HEK293 (cell line): ENCODE data around the gene CXCL6.

Experiments
- CTCF ChIA-PET: fragments of 350-600 bp; formaldehyde crosslinking; extraction: SDS; loops from one replicate; lab custom pipeline; 2021; ENCODE audit warnings: antibody characterized with exemption; lab: Yijun Ruan, JAX
- POLR2A ChIA-PET: fragments of 300-600 bp; formaldehyde crosslinking; extraction: SDS; loops from one replicate; lab custom pipeline; 2020; ENCODE audit warnings: antibody characterized with exemption, inconsistent platforms; lab: Yijun Ruan, JAX
- H3K27ac ChIP-seq: fragments of 200-500 bp; sonication (Bioruptor generic); 2 replicates; pipeline ENCODE4 v1.5.1; 2014; ENCODE audit warnings: low read depth, low read length, control low read depth, inconsistent platforms; ENCODE audit errors: extremely low read depth
- H3K36me3 ChIP-seq, 2 experiments: fragments of 200-500 bp in 1 of 2; sonication (Bioruptor generic) in 1 of 2; 1 replicate in 1 of 2; 2 replicates in 1 of 2; pipeline ENCODE4 v1.5.1; 2014 to 2017; ENCODE audit warnings: inconsistent platforms in 2 of 2, low read length in 2 of 2; ENCODE audit not compliant: control insufficient read depth in 2 of 2, insufficient read depth in 1 of 2
- H3K4me1 ChIP-seq: fragments of 200-500 bp; sonication (Bioruptor generic); 2 replicates; pipeline ENCODE4 v1.5.1; 2014; ENCODE audit warnings: mild to moderate bottlenecking, low read length, inconsistent platforms; ENCODE audit not compliant: control insufficient read depth, insufficient read depth
- H3K4me3 ChIP-seq: 2 replicates; pipeline ENCODE4 v1.5.1; 2011; ENCODE audit warnings: low read depth, mild to moderate bottlenecking, control low read depth, low read length, moderate library complexity
- H3K9me3 ChIP-seq: fragments of 200-500 bp; sonication (Bioruptor generic); 2 replicates; pipeline ENCODE4 v1.5.1; 2014; ENCODE audit warnings: low read depth, low read length, inconsistent platforms; ENCODE audit not compliant: control insufficient read depth, insufficient read depth
- HOXA7 ChIP-seq: sonication (generic); formaldehyde crosslinking; IDR thresholded peaks from 2 replicates; pipeline ENCODE4 v1.8.1; 2022; ENCODE audit warnings: missing genetic modification reagents, borderline replicate concordance
- PRDM1 ChIP-seq: fragments of 450-650 bp; formaldehyde crosslinking; IDR thresholded peaks from 2 replicates; pipeline ENCODE4; 2016; ENCODE audit warnings: missing biosample characterization, missing genetic modification characterization
- SCRT2 ChIP-seq: fragments of 450-650 bp; formaldehyde crosslinking; IDR thresholded peaks from 2 replicates; pipeline ENCODE4 v1.5.1; 2016; ENCODE audit warnings: missing biosample characterization, missing genetic modification characterization
- WT1 ChIP-seq: fragments of 450-650 bp; formaldehyde crosslinking; IDR thresholded peaks from 2 replicates; pipeline ENCODE4 v1.5.1; 2016; ENCODE audit warnings: missing biosample characterization, missing genetic modification characterization
- ZBTB21 ChIP-seq: fragments of 450-650 bp; formaldehyde crosslinking; IDR thresholded peaks from 2 replicates; pipeline ENCODE4 v1.5.1; 2017; ENCODE audit warnings: missing biosample characterization, missing genetic modification characterization
- ZNF133 ChIP-seq: fragments of 450-650 bp; formaldehyde crosslinking; IDR thresholded peaks from 2 replicates; pipeline ENCODE4 v1.5.1; 2016; ENCODE audit warnings: missing biosample characterization, missing genetic modification characterization
- ZNF169 ChIP-seq: fragments of 450-650 bp; formaldehyde crosslinking; IDR thresholded peaks from 2 replicates; pipeline ENCODE4 v1.5.1; 2016; ENCODE audit warnings: missing biosample characterization, missing genetic modification characterization
- ZNF37A ChIP-seq: fragments of 450-650 bp; IDR thresholded peaks from 2 replicates; pipeline ENCODE4 v1.5.1; 2018; ENCODE audit warnings: missing biosample characterization, missing genetic modification characterization
- ZNF394 ChIP-seq: fragments of 450-650 bp; formaldehyde crosslinking; IDR thresholded peaks from 2 replicates; pipeline ENCODE4 v1.5.1; 2016; ENCODE audit warnings: missing biosample characterization, missing genetic modification characterization, mild to moderate bottlenecking, moderate library complexity, borderline replicate concordance
- ZNF473 ChIP-seq: fragments of 450-650 bp; formaldehyde crosslinking; IDR thresholded peaks from 2 replicates; pipeline ENCODE4 v1.5.1; 2017; ENCODE audit warnings: missing biosample characterization, missing genetic modification characterization
- ZNF626 ChIP-seq: fragments of 450-650 bp; sonication (Bioruptor Pico); formaldehyde crosslinking; IDR thresholded peaks from 2 replicates; pipeline ENCODE4 v1.5.1; 2018; ENCODE audit warnings: missing biosample characterization, missing genetic modification characterization, inconsistent platforms
- ZNF629 ChIP-seq: fragments of 450-650 bp; formaldehyde crosslinking; IDR thresholded peaks from 2 replicates; pipeline ENCODE4 v1.5.1; 2017; ENCODE audit warnings: missing biosample characterization, missing genetic modification characterization
- ZNF747 ChIP-seq: fragments of 450-650 bp; formaldehyde crosslinking; IDR thresholded peaks from 2 replicates; pipeline ENCODE4 v1.5.1; 2016; ENCODE audit warnings: missing biosample characterization, missing genetic modification characterization
- TF ChIP-seq, protein P1 (sequence below): fragments of 450-650 bp; formaldehyde crosslinking; IDR thresholded peaks from 2 replicates; pipeline ENCODE4 v1.5.1; 2016; ENCODE audit warnings: missing biosample characterization, missing genetic modification characterization, low read depth
- TF ChIP-seq, protein P2 (sequence below): fragments of 450-650 bp; formaldehyde crosslinking; IDR thresholded peaks from 2 replicates; pipeline ENCODE4 v1.5.1; 2016; ENCODE audit warnings: missing biosample characterization, missing genetic modification characterization

Gene CXCL6

DNA sequence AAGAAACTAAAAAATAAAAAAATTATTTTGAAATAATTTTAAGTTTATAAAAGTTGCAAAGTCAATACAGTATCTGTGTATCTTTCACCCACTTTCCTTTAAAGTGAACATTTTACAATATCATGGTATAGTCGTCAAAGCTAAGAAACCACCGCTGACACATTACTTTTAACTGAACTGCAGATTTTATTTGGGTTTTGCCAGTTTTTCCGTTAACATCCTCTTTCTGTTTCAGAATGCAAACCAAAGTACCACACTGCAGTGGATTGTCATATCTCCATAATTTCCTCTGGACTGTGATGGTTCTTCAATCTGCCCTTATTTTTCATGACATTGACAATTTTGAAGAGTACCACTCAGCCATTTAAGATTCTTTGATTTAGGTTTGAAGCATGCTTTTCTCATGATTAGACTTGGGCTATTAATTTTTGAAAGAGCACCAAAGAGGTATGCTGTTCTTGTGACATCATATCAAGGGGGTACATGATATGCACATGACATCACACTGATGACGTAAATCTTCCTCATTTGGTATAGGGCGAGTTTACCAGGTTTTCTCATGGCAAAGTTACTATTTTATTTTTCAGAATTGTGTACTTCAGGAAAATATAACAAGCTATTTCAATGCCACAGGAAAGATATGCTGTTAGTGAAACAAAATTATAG lies 29.1 kb downstream of the CXCL6 start:
- ChIA-PET CTCF (interaction anchor here (1.2 to 2.1 kb wide), 3 partner anchors 12 to 202 kb away, joined by 3 to 10 read pairs (median 5); partner anchors contain the start of gene PF4V1), POLR2A (no interaction called here)
- Histone ChIP-seq H3K4me3 (no peak overlapping the region), H3K4me1 (no peaks in the 10 kb centered on the region), H3K27ac (no peak overlapping the region), H3K36me3 (no peaks in the 10 kb centered on the region), H3K9me3 (no peaks in the 10 kb centered on the region)
- TF ChIP-seq, protein P1, sequence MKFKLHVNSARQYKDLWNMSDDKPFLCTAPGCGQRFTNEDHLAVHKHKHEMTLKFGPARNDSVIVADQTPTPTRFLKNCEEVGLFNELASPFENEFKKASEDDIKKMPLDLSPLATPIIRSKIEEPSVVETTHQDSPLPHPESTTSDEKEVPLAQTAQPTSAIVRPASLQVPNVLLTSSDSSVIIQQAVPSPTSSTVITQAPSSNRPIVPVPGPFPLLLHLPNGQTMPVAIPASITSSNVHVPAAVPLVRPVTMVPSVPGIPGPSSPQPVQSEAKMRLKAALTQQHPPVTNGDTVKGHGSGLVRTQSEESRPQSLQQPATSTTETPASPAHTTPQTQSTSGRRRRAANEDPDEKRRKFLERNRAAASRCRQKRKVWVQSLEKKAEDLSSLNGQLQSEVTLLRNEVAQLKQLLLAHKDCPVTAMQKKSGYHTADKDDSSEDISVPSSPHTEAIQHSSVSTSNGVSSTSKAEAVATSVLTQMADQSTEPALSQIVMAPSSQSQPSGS = 0 out of 2 replicates have a peak, but pooled peaks have one; percentile 26
- TF ChIP-seq ZNF629 (tag by site-specific recombination) (peak; percentile 71), ZNF626 (tag by site-specific recombination) (no peak), ZBTB21 (tag by site-specific recombination) (peak; percentile 69), ZNF473 (tag by site-specific recombination) (no peak)
- TF ChIP-seq, all 188 proteins: peak for 3

DNA sequence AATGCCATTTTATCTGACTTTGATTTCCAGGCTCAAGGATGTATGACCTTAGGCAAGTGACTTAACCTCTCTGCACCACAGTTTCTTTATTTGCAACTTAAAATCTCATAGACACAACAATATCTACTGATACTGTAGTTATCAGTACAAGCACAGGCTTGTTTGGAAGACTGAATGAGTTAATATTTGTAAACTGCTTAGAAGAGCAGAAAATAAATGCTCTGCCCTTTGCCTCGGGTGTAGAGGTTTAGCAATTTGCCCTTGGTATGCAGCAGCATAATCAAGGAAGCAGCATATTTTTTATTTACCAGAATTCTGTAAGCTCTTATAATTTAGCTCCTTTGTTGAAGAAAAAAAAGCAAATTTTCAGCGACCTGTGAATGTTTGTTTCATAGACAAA lies 29.8 kb downstream of the CXCL6 start:
- ChIA-PET CTCF (interaction anchor here (0.7 to 2.1 kb wide), 2 partner anchors 63 to 203 kb away, joined by 3 to 10 read pairs; no protein-coding TSS in a partner anchor), POLR2A (no interaction called here)
- Histone ChIP-seq H3K4me3 (no peak overlapping the region), H3K4me1 (no peaks in the 10 kb centered on the region), H3K36me3 (no peaks in the 10 kb centered on the region), H3K9me3 (no peaks in the 10 kb centered on the region), H3K27ac (no peak overlapping the region)
- TF ChIP-seq SCRT2 (tag by site-specific recombination) (no peak), ZNF37A (tag by site-specific recombination) (no peak), WT1 (tag by site-specific recombination) (no peak), PRDM1 (tag by site-specific recombination) (no peak), ZNF394 (tag by site-specific recombination) (no peak), ZNF133 (tag by site-specific recombination) (no peak), ZNF747 (tag by site-specific recombination) (no peak)
- TF ChIP-seq, protein P2, sequence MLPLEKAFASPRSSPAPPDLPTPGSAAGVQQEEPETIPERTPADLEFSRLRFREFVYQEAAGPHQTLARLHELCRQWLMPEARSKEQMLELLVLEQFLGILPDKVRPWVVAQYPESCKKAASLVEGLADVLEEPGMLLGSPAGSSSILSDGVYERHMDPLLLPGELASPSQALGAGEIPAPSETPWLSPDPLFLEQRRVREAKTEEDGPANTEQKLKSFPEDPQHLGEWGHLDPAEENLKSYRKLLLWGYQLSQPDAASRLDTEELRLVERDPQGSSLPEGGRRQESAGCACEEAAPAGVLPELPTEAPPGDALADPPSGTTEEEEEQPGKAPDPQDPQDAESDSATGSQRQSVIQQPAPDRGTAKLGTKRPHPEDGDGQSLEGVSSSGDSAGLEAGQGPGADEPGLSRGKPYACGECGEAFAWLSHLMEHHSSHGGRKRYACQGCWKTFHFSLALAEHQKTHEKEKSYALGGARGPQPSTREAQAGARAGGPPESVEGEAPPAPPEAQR (tag by site-specific recombination) = no peak

DNA sequence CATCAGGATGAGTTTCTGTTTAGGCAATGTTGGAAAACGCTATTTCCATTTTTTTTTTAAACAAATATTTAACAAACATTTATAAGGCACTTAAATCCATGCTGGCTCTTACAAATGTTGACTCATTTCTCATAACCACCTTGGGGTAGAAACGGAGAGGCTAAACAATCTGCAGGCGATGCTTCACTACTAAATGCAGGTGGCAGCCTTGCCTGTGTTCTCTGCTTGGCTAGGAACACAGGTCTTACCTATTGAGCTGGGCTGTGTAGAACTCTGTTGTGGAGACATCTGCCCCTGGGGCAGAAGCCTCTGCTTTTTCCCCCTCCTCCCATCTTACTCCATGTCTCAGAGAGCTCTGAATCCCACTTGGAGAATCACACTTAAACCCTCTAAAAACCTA lies 31.3 kb downstream of the CXCL6 start:
- TF ChIP-seq HOXA7 (CRISPR knock-in tag) = no peak
- TF ChIP-seq ZNF626 (tag by site-specific recombination) = no peak
- TF ChIP-seq ZNF169 (tag by site-specific recombination) = no peak
- H3K36me3 ChIP-seq = no peaks in the 10 kb centered on the region
- CTCF ChIA-PET = interaction anchor here (0.7 to 1.0 kb wide), 5 partner anchors 22 to 55 kb away, joined by 3 to 5 read pairs (median 4); no protein-coding TSS in a partner anchor
- H3K9me3 ChIP-seq = no peaks in the 10 kb centered on the region
- H3K27ac ChIP-seq = no peak overlapping the region
- no peaks in the 10 kb centered on the region for H3K4me1 ChIP-seq
- POLR2A ChIA-PET = no interaction called here
- no peak overlapping the region for H3K4me3 ChIP-seq
